Testis (tissue), 2 donors: ENCODE measurements around the gene ORC5.
A peak's percentile ranks its signal among the peaks of the same experiment; 100 is the strongest.

Experiments
- POLR2A ChIP-seq: fragments of 450-650 bp; IDR thresholded peaks from one replicate; pipeline ENCODE4 v1.6.1; 2017; ENCODE audit warnings: antibody characterized with exemption, mild to moderate bottlenecking, moderate library complexity
- TF ChIP-seq, protein P1 (sequence below), 3 experiments: fragments of 450-650 bp in 2 of 3; fragments of 200-600 bp in 1 of 3; sonication (generic) in 1 of 3; IDR thresholded peaks; one replicate each; pipeline ENCODE4 v1.5.1; 2016 to 2019; ENCODE audit warnings: antibody characterized with exemption in 3 of 3, mild to moderate bottlenecking in 2 of 3, moderate library complexity in 1 of 3

DNA sequence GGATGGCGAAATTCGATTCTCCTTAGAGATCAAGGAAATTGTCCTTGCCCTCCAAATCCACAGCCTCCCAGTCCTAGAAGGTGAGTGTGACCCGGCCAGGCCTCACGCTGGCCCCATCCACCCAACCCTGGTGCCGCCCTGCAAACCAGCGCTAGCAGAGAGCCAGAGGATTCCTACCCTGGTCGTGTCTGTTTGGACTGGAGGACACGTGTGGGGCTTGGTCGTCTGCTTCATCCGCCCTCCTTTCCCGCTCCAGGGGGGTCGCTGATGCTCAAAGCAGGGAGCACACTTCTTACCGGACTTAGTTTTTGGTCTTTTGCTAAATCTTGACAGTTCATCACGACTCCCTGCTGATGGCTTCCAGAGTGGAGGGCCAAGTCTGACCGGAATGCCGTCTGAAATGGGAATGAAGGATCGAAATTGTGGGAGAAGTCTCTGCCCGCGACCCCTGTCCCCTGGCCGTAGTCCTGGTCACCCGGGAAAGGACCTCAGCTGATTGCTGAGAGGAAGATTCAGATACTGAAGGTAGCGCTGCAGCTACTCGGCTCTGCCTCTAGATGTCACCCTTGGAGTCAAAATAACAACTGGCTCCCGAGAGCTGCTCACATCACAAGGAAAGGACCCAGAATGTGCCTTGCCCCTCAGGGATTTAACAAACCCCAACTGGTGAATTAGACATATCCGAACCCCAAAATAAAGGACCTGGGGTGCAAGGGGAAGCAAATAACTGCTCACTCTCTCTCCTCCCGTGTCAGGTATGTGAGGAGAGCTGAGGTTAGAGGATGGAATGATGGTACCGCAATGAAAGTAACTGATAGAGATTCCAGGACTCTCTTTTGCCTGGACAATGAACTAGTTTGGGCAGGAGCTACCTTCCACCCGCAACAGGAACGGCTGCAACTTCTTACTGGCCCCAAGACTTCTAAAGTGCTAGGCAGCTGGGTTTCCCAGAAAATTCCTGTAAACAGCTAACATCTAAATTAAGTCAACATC is 23.5 kb upstream of the ORC5 start:
- TF ChIP-seq, protein P1, sequence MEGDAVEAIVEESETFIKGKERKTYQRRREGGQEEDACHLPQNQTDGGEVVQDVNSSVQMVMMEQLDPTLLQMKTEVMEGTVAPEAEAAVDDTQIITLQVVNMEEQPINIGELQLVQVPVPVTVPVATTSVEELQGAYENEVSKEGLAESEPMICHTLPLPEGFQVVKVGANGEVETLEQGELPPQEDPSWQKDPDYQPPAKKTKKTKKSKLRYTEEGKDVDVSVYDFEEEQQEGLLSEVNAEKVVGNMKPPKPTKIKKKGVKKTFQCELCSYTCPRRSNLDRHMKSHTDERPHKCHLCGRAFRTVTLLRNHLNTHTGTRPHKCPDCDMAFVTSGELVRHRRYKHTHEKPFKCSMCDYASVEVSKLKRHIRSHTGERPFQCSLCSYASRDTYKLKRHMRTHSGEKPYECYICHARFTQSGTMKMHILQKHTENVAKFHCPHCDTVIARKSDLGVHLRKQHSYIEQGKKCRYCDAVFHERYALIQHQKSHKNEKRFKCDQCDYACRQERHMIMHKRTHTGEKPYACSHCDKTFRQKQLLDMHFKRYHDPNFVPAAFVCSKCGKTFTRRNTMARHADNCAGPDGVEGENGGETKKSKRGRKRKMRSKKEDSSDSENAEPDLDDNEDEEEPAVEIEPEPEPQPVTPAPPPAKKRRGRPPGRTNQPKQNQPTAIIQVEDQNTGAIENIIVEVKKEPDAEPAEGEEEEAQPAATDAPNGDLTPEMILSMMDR (IDR thresholded peaks at IDR 0.05), result peak in 2 of 3 experiments; percentile 55 to 70
- no peak for TF ChIP-seq POLR2A
